Pancreas (tissue), 10 donors: ENCODE measurements around the gene SPRY1. TPM values are rescaled to one million over a fixed set of nuclear protein-coding genes. Genes with fewer than 3 reads are reported as not detected.
A peak's percentile ranks its signal among the peaks of the same experiment; 100 is the strongest.

Experiments
- ATAC-seq, 4 donors: fragments of 200-7000 bp; cut with Tn5 transposase; one replicate each; pipeline versions ENCODE4 v1.8.0 to v1.9.1; 2020; ENCODE audit warnings: mild to moderate bottlenecking in 4 of 4, moderate library complexity in 4 of 4
- DNase-seq, 6 donors: peaks; one replicate each; pipeline ENCODE4 v3.0.0-alpha.2; 2020
- FAIRE-seq: peaks from 2 replicates; lab custom pipeline; 2012; peaks lifted over from hg19 to GRCh38; lab: Jason Lieb, UNC
- H3K27ac ChIP-seq, 4 donors: fragments of 200-600 bp; sonication (generic); 1 replicate in 3 of 4; 2 replicates in 1 of 4; pipeline versions ENCODE4 v1.5.0 to v1.8.0; 2020
- H3K27me3 ChIP-seq, 4 donors: fragments of 200-600 bp; one replicate each; pipeline ENCODE4 v1.8.0; 2021
- H3K36me3 ChIP-seq, 3 donors: fragments of 200-600 bp; sonication (generic) in 1 of 3; one replicate each; pipeline versions ENCODE4 v1.5.0 to v1.8.0; 2020 to 2021
- H3K4me1 ChIP-seq, 3 donors: fragments of 200-600 bp; one replicate each; pipeline ENCODE4 v1.8.0; 2021
- H3K4me3 ChIP-seq, 4 donors: fragments of 200-600 bp; sonication (generic) in 2 of 4; one replicate each; pipeline versions ENCODE4 v1.5.0 to v1.8.0; 2020 to 2021
- H3K9me3 ChIP-seq, 4 donors: fragments of 200-600 bp; one replicate each; pipeline ENCODE4 v1.8.0; 2021
- WGBS, 2 donors: extraction: QIAGEN DNeasy Blood & Tissue Kit; methylation state at CpG; one replicate each; pipeline ENCODE4 v1.1.7; 2013; 5-methylcytosine and 5-hydroxymethylcytosine counted together
- intact Hi-C, 3 donors: fragments of 100-400 bp; cut with DNase I; formaldehyde crosslinking; loops; one replicate each; pipeline versions ENCODE4 v1.11.1 to v1.14.2; 2022
- polyA plus RNA-seq, 2 donors: library from polyadenylated mRNA; stranded (reverse); fragments of 200-250 nt; gene quantifications; one replicate each; pipeline ENCODE4 v1.2.3, GENCODE V29; 2013
- total RNA-seq, 6 donors: library from RNA; stranded (reverse); fragmentation: NEBNext Ultra II Directional in 4 of 6; extraction: Animal tissue kit (Norgen Biotek cat#: 25700) in 4 of 6; gene quantifications; one replicate each; pipeline versions ENCODE4 v1.2.1 to v1.2.4, GENCODE V29; 2021 to 2023
- TF ChIP-seq, protein P1 (sequence below), 4 donors: fragments of 200-600 bp; sonication (generic) in 3 of 4; IDR thresholded peaks; one replicate each; pipeline versions ENCODE4 v1.5.0 to v1.8.0; 2021; ENCODE audit warnings: antibody characterized with exemption in 4 of 4
- donor health status: healthy with polysubstance abuse.
- donor health status: DM: no; HTN: no; CAD: no; lungs with moderate emphysema.
- donor health status: DM: no; HTN: no; CAD: no.
- donor health status: control.
- donor health status: control.
- donor health status: Bipolar disorder and iron deficiency.
- donor health status: DM: yes; HTN: yes; CAD: no.
- donor health status: DM: no; HTN: no; CAD: no.
- donor health status: DM: no; HTN: no; CAD: no.
- donor health status: DM: yes; HTN: yes; CAD: no.

Gene SPRY1
- total and polyA plus RNA-seq, 8 donors, result 10.1 to 29.7 (median 17.1) TPM

DNA sequence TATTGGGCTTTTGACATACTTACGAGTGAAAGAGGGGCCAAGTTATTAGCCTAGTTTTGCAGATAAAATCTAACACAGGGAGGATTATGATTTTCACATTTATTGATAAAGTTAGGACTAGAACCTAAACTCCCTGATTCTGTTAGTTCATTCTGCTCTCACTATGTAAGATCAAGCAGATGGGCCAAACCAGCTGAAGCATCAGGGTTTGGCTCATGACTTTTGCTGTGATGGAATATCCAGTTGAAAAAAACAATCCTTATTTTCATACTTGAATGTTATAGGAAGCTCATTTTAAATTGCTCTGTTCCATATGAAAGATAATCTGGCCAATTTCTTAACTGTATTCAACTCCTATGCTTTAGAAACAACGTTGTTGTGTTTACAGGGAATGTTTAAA, 21.2 kb downstream of the SPRY1 start:
- Histone ChIP-seq H3K27ac (peak overlapping the region in 2 of 4 donors; percentile 44 to 59), H3K27me3 (no peaks in the 10 kb centered on the region), H3K36me3 (no peaks in the 10 kb centered on the region), H3K4me3 (no peak overlapping the region), H3K9me3 (no peaks in the 10 kb centered on the region), H3K4me1 (peaks cover 11 to 16% (median 13%) of the 10 kb centered on the region in 3 donors)
- WGBS, 2 donors, result 66 to 69% methylated on average over 2 of the region's 2 CpGs
- intact Hi-C loops, result no loop called here
- FAIRE-seq, result no peak
- DNase-seq, result no peak
- no peak for ATAC-seq
- TF ChIP-seq, protein P1, sequence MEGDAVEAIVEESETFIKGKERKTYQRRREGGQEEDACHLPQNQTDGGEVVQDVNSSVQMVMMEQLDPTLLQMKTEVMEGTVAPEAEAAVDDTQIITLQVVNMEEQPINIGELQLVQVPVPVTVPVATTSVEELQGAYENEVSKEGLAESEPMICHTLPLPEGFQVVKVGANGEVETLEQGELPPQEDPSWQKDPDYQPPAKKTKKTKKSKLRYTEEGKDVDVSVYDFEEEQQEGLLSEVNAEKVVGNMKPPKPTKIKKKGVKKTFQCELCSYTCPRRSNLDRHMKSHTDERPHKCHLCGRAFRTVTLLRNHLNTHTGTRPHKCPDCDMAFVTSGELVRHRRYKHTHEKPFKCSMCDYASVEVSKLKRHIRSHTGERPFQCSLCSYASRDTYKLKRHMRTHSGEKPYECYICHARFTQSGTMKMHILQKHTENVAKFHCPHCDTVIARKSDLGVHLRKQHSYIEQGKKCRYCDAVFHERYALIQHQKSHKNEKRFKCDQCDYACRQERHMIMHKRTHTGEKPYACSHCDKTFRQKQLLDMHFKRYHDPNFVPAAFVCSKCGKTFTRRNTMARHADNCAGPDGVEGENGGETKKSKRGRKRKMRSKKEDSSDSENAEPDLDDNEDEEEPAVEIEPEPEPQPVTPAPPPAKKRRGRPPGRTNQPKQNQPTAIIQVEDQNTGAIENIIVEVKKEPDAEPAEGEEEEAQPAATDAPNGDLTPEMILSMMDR (IDR thresholded peaks at IDR 0.05), result no peak

DNA sequence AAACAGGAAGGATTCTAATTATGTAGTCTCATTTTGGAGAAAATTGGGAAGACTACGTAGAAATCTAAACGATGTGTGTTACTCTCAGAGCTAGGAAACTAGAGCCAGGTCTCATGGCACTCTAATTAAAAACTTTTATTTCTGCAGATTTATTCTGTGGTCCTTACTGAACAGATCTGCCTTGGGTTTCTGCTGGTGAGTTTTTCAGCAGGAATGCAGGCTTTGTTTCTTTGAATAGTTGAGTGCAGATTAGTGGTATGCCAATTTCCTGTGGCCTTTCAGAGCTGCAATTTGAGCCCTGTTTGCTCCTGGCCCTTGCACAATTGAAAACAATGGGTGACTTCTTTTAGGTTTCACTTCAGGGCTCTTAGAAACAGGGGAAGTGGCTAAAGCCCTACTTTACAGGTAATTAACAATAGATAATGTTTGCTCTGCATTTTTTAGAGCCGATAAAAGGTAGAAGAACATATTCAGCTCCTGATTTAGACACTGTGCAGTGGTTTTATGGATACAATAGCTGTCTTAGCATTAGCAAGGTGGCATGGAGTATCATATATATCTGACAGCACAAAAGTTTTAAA, 21.8 kb downstream of the SPRY1 start:
- Histone ChIP-seq H3K4me1 (peaks cover 11 to 16% (median 11%) of the 10 kb centered on the region in 3 donors), H3K4me3 (no peak overlapping the region), H3K27me3 (no peaks in the 10 kb centered on the region), H3K27ac (peak overlapping the region in 3 of 4 donors; percentile 19 to 59 (median 44)), H3K9me3 (no peaks in the 10 kb centered on the region), H3K36me3 (no peaks in the 10 kb centered on the region)
- FAIRE-seq (no peak), DNase-seq (peak in 1 of 6 donors; percentile 25), ATAC-seq (peak; percentile 60 to 89 (median 80))
- WGBS, 2 donors, result 48 to 57% methylated on average over 3 of the region's 3 CpGs
- intact Hi-C loops, result no loop called here
- TF ChIP-seq, protein P1 (IDR thresholded peaks at IDR 0.05), result no peak

DNA sequence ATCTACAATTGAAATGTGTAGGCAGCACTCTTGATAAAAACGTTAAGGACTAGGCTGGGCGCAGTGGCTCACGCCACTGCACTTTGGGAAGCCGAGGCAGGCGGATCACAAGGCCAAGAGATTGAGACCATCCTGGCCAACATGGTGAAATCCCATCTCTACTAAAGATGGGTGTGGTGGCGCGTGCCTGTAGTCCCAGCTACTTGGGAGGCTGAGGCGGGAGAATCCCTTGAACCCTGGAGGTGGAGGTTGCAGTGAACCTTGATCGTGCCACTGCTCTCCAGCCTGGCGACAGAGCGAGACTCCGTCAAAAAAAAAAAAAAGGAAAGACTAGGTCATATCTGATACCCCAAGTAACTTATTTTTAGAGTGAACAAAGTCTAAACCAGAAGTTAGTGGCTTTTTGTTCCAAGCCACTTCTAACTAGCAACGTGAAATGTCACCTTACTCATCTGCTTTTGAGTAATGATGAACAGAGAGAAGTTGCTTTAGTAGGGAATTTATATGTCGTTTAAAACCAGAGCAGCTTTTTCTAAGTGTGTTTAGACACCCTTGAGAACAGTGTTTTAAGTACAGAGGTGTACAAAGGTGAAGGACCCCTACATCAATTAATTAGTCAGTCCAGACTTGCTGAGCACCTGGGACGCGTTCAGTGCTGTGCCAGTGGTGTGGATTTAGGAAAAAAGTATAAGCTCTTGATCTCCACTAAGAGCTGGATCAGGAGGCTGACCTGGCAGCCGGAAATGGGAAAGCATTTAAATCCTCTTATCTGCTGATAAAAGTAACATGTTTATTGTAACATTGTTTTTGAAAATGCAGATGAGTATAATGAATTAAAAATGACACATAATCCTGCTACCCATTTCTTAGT, 23.5 kb downstream of the SPRY1 start:
- Histone ChIP-seq H3K36me3 (no peaks in the 10 kb centered on the region), H3K4me3 (no peak overlapping the region), H3K4me1 (peaks cover 8 to 16% (median 11%) of the 10 kb centered on the region in 3 donors), H3K27me3 (no peaks in the 10 kb centered on the region), H3K9me3 (no peaks in the 10 kb centered on the region), H3K27ac (no peak overlapping the region)
- no peak for ATAC-seq
- TF ChIP-seq, protein P1 (IDR thresholded peaks at IDR 0.05), result no peak
- no peak for DNase-seq
- WGBS, 2 donors, result 66 to 74% methylated on average over 17 of the region's 17 CpGs
- no peak for FAIRE-seq
- intact Hi-C loops, result no loop called here

DNA sequence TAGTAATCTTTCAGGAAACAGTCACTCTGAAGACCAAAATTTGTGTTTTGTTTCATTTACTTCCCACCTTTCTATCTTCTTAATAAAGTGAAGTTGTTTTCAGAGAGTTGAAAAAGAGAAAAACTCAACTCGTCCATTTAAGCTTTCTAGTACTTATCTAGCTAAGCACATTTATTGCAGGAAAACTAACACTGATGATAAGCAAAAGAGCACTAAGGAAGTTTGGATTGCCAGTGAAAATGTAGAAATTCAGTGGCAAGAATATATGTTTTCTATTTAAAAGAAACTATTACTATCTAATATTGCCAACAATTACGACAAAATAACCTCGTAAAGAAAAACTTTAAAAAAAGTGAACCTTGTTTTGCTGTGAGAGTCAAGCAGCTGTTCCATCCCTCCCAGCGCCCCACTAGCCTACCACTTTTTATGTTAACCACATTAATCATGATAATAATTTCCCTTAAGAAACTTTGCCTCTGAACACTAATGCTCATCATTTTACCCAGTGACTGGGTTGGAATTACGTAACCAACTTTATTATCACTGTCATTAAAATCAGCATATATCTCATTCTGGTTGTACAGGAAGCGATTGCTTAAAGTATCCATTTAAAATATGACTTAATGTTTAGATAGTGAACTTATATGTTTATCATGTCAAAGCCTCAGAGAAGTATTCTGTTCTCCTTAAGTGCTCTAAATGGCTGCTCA, 24.8 kb downstream of the SPRY1 start:
- TF ChIP-seq, protein P1 (IDR thresholded peaks at IDR 0.05), result no peak
- no peak overlapping the region for H3K27ac ChIP-seq
- 52 to 63% methylated on average over 6 of the region's 6 CpGs for WGBS, 2 donors
- H3K27me3 ChIP-seq, result no peaks in the 10 kb centered on the region
- H3K9me3 ChIP-seq, result no peaks in the 10 kb centered on the region
- FAIRE-seq, result no peak
- intact Hi-C loops, result no loop called here
- H3K4me1 ChIP-seq, result peaks cover 8 to 11% (median 10%) of the 10 kb centered on the region in 3 donors
- ATAC-seq, result peak in 2 of 4 donors; percentile 17 to 45
- DNase-seq, result no peak
- H3K4me3 ChIP-seq, result no peak overlapping the region
- H3K36me3 ChIP-seq, result no peaks in the 10 kb centered on the region
